Right atrium auricular region (tissue), 2 donors: ENCODE data around the gene LHX6. TPM values are rescaled to one million over a fixed set of nuclear protein-coding genes. Genes with fewer than 3 reads are reported as not detected.

Experiments
- DNase-seq: peaks from one replicate; pipeline ENCODE4 v3.0.0-alpha.2; 2019; ENCODE audit warnings: low spot score
- H3K27ac ChIP-seq, 2 donors: fragments of 200-600 bp; sonication (generic); 1 replicate in 1 of 2; 2 replicates in 1 of 2; pipeline ENCODE4 v1.5.1; 2016 to 2019
- H3K27me3 ChIP-seq, 2 donors: fragments of 200-600 bp; sonication (generic); one replicate each; pipeline versions ENCODE4 v1.5.1 to v1.6.0; 2017 to 2019
- H3K36me3 ChIP-seq: fragments of 200-600 bp; sonication (generic); one replicate; pipeline ENCODE4 v1.5.1; 2016
- H3K4me1 ChIP-seq, 2 donors: fragments of 200-600 bp; sonication (generic); one replicate each; pipeline versions ENCODE4 v1.5.1 to v1.6.0; 2017 to 2019
- H3K4me3 ChIP-seq, 2 donors: fragments of 200-600 bp; sonication (generic); 1 replicate in 1 of 2; 2 replicates in 1 of 2; pipeline ENCODE4 v1.5.1; 2017 to 2019; ENCODE audit warnings: mild to moderate bottlenecking in 1 of 2, moderate library complexity in 1 of 2
- H3K9me3 ChIP-seq, 2 donors: fragments of 200-600 bp; sonication (generic); one replicate each; pipeline ENCODE4 v1.5.1; 2019
- total RNA-seq, 2 donors: library from RNA; depleted of rRNA; stranded (reverse); fragments of >200 nt; gene quantifications; one replicate each; pipeline ENCODE4 v1.1.0, GENCODE V29; 2016
- TF ChIP-seq, protein P1 (sequence below), 2 donors: fragments of 200-600 bp; sonication (generic); IDR thresholded peaks; one replicate each; pipeline ENCODE4 v1.5.1; 2019; ENCODE audit warnings: antibody characterized with exemption in 2 of 2

LHX6 gene
- total RNA-seq, 2 donors from 2014 or later, result 2.8 to 3.2 TPM

DNA sequence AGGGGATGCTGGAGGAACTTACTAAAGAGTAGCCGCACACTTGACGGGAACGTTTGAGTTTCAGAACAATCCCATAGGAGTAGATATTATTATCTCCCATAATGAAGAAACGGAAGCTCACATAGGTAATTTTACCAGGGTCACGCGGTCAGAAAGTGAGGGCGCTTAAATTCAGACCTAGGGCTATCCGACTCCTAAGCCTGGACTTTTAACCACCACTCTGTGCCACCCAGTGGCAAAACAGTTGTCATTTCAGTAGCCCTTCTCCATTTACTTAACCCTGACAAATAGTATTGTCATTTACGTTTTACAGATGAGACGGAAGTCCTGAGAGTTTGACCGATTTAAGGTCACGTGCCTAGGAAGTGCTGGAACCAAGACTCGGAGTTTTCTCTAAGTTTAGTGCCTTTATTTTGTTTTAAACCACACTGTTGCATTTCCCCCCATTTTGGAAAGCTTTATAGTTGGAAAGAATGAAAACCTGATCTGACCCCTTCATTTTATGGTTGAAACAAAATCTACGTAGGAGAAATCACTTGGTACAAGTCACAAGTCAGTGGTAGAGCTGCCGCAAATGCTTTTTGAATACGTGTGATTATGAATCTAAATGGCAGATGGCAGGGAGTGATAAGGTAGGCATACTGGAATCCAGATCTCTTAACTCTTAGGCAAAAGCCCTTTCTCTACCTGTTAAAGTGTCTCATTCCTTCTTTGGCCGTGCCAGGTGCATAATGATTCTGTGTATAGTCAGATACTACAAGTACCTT lies 36.6 kb upstream of the LHX6 start:
- Histone ChIP-seq H3K27me3 (no peaks in the 10 kb centered on the region), H3K36me3 (peaks cover 9% of the 10 kb centered on the region), H3K9me3 (no peaks in the 10 kb centered on the region), H3K4me1 (peaks cover 0 to 42% of the 10 kb centered on the region in 2 donors), H3K4me3 (peak overlapping the region; percentile 70 to 83), H3K27ac (peak overlapping the region; percentile 93 to 96)
- DNase-seq, result no peak
- TF ChIP-seq, protein P1, sequence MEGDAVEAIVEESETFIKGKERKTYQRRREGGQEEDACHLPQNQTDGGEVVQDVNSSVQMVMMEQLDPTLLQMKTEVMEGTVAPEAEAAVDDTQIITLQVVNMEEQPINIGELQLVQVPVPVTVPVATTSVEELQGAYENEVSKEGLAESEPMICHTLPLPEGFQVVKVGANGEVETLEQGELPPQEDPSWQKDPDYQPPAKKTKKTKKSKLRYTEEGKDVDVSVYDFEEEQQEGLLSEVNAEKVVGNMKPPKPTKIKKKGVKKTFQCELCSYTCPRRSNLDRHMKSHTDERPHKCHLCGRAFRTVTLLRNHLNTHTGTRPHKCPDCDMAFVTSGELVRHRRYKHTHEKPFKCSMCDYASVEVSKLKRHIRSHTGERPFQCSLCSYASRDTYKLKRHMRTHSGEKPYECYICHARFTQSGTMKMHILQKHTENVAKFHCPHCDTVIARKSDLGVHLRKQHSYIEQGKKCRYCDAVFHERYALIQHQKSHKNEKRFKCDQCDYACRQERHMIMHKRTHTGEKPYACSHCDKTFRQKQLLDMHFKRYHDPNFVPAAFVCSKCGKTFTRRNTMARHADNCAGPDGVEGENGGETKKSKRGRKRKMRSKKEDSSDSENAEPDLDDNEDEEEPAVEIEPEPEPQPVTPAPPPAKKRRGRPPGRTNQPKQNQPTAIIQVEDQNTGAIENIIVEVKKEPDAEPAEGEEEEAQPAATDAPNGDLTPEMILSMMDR (IDR thresholded peaks at IDR 0.05), result no peak

DNA sequence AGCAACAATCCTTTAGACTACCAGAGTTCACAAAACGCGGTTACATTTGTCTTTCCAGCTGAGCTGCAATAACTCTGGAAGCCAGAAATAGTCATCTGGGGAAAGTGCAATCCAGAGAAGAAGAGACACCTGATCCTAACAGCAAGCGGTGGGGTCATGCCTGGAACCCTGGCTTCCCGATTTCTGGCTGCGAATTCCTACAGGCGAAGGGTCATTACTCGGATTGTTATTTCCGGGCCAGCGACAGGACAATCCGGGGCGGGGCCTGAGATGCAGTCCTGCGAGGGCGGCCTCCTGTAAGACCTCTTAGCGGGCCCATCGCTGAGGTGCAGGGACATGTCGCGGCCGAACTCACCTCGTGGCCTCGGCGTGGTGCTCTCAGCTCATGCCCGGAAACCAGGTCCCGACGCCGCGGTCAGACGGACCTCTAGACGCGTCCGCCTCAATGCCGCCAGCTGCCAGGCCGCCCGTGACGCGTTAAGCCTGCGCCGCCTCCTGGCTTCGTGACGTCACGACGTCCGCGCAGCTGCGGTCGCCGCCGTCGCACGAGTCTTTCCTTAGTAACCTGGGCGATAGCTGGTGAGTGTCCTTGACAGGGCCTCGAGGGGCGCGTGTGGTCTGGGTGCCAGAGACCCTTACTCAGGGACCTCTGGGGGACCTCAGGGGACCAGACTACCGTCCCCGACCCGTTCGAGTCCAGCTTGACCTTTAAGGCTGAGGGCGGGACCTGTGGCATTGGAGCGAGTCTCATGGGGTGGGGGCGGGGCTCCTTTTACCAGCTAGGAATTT lies 35.8 kb upstream of the LHX6 start, which contains the start of the genes MRRF and RBM18:
TSS of gene MRRF (plus strand) at position 523 of the 789 bp plus-strand sequence. CDS start 6,010 bp downstream, outside the sequence.
TSS of gene RBM18 (minus strand) at position 481 of the 789 bp plus-strand sequence. CDS start 3,348 bp downstream, outside the sequence.
- H3K4me1 ChIP-seq, result peaks cover 0 to 42% of the 10 kb centered on the region in 2 donors
- H3K4me3 ChIP-seq, result peak within 1 kb of the TSS; percentile 70 to 83
- DNase-seq, result peak; percentile 94
- H3K36me3 ChIP-seq, result peaks cover 17% of the 10 kb centered on the region
- no peaks in the 10 kb centered on the region for H3K9me3 ChIP-seq
- H3K27ac ChIP-seq, result peak within 1 kb of the TSS; percentile 93 to 96
- no peaks in the 10 kb centered on the region for H3K27me3 ChIP-seq
- TF ChIP-seq, protein P1 (IDR thresholded peaks at IDR 0.05), result no peak

DNA sequence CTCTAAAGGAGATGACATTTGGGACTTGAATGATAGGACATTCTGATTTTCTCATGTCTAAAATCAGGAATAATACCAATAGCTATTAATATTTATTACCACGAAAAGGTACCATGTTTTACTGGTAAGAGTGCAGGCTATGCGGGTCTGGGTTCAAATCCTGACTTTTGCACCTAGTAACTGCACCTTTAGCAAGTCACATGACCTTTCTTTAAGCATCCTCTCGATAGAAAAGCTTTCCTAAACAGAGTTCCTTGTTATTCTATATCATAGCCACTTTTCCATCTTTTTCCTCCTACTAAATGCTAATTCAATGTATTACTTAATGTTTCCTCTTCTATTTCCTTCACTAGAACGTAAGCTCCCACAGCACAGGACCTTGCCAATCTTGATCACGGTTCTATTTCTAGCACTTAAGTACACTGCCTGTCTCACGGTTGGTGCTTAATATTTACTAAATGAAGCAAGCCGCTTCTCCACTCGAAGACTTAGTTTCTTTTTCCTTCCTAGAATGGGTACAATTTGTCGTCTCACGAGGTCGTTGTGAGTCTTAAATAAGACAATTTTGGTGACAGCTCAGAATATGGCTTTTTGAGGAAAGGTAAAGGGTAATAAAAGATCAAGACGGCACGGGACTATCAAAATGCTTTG lies 35.1 kb upstream of the LHX6 start:
- no peaks in the 10 kb centered on the region for H3K27me3 ChIP-seq
- peak overlapping the region; percentile 70 to 83 for H3K4me3 ChIP-seq
- TF ChIP-seq, protein P1 (IDR thresholded peaks at IDR 0.05), result no peak
- peaks cover 0 to 42% of the 10 kb centered on the region in 2 donors for H3K4me1 ChIP-seq
- peak overlapping the region; percentile 93 to 96 for H3K27ac ChIP-seq
- H3K9me3 ChIP-seq, result no peaks in the 10 kb centered on the region
- DNase-seq, result no peak
- peaks cover 24% of the 10 kb centered on the region for H3K36me3 ChIP-seq

DNA sequence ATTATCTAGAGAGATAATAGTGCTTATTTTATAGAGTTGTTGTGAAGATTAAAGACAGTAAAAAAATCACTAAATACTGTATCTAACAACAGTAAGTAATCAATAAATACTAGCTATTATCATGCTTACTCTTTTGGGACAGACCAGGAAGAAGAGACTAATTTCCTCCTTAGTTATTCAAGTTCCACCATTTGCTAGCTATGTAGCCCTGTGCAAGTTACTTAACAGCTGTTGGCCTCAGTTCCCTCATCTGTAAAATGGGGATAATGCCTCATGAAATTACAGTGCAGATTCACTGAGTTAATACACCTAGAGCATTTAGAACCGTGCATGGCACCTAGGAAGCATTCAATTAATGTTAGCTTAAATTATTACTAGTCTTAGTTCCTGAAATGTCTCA lies 33.3 kb upstream of the LHX6 start:
- Histone ChIP-seq H3K27ac (no peak overlapping the region), H3K36me3 (peaks cover 29% of the 10 kb centered on the region), H3K27me3 (no peaks in the 10 kb centered on the region), H3K4me3 (no peak overlapping the region), H3K9me3 (no peaks in the 10 kb centered on the region), H3K4me1 (peaks cover 0 to 42% of the 10 kb centered on the region in 2 donors)
- TF ChIP-seq, protein P1 (IDR thresholded peaks at IDR 0.05), result no peak
- no peak for DNase-seq

DNA sequence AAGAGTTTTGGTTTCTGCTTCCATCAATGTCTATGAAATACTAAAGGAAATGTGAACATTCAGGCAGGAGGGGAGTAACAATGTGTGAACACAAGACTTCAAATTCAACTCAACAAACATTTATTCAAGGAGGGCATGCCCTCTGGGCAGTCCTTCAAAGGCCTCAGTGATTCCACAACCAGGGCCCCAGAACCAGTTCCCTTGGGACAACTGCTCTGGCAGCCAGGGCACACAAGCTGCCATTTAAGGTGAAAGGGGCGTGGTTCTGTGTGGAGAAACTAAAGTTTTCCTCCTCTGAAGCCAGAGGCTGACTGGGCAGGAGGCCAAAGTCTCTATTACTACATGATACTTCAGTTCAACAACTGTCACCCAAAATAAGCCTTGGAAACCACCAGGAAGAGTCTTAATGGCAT lies 32.7 kb upstream of the LHX6 start:
- peaks cover 0 to 42% of the 10 kb centered on the region in 2 donors for H3K4me1 ChIP-seq

More for the DNA sequence above, 32.7 kb upstream of the LHX6 start:
- no peak overlapping the region for H3K4me3 ChIP-seq
- H3K9me3 ChIP-seq, result no peaks in the 10 kb centered on the region
- no peaks in the 10 kb centered on the region for H3K27me3 ChIP-seq
- H3K27ac ChIP-seq, result peak overlapping the region in 1 of 2 donors; percentile 1
- TF ChIP-seq, protein P1 (IDR thresholded peaks at IDR 0.05), result no peak
- peak; percentile 76 for DNase-seq
- H3K36me3 ChIP-seq, result peaks cover 29% of the 10 kb centered on the region
